ENCODE data around the gene ASPDH.

GRCh38 chr19:50462970-50463369 lies 50.7 kb downstream of the ASPDH start:
- TF ChIP-seq POLR2A (IDR thresholded peaks at IDR 0.05) (no peak), CTCF (IDR thresholded peaks at IDR 0.05 in 4 of 5, conservative IDR thresholded peaks at IDR 0.05 in 1 of 5) (no peak)
